ENCODE results near the gene IP6K3.

Gene IP6K3

GRCh38 chr6:33761922-33762629 is 15.4 kb upstream of the IP6K3 start:
- peak; percentile 95 for FAIRE-seq

DNA sequence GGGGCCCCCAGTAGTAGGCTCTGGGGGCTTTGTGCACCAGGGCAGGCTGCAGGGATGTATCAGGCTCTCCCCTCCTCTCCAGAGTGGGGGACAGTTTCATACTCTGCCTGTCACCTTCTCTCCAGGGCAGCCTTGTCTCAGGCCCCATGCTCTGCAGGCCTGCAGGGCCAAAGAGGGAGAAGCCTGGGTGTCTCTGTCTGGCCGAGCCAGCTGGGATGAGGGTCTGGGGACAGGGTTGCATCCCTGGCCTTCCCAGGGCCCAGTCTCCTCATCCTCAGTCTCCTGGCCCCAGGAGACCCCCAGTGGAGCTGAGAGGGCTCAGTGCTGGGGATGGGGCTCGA is 14.8 kb upstream of the IP6K3 start:
- DNase-seq (ENCODE audit: insufficient read length, low spot score), result no peak
- FAIRE-seq, result no peak

More at GRCh38 chr6:33761922-33762629, 15.4 kb upstream of the IP6K3 start:
- DNase-seq (ENCODE audit: insufficient read length, low spot score), result peak; percentile 70

DNA sequence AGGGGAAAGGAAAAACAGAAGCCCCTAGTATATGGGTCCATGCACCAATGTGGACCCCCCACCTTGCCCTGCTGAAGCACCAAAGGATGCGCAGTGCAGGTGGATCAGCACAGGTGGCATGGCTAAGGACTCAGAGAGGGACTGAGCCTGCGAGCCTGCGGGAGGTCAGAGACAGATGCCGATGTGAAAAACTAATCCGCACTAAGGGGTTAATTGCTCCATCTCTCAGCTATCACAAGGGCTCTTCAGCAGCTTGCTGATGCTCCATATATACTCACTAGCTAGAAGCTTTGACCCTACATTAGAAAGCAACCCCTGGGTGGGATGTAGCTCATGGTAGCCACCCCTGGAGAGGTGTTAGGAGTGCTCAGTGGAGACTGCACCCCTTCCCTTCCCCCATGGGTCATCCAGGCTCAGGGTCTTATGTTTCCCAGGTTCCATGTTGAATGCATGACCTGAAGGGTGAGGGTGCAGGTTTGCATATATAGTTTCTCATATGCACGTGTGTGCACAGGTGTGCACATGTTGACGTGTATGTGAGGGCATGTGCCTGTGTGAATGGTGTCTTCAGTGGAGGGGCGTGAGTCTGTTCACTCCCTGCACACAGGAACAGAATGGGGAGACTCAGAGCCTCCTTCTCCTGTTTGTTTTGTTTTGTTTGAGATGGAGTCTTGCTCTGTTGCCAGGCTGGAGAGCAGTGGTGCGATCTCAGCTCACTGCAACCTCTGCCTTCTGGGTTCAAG is 13.4 kb upstream of the IP6K3 start:
- DNase-seq (ENCODE audit: insufficient read length, low spot score), result no peak
- FAIRE-seq, result no peak

DNA sequence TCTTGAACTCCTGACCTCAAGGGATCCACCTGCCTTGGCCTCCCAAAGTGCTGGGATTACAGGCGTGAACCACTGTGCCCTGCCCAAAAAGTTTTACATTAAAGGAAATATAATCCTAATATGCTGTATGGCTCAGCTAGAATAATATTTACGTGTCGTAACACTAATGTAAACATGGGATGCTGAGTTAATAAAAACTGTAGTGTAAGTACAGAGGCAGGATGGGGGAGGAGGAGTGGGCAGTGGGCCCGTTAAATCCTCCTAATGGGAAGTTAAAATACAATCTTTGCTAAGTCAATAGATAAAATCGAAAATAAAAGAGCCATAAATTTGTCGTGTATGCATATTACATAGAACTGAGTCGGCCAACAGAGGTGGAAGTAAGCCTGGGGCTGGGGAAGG is 12.1 kb upstream of the IP6K3 start:
- DNase-seq (ENCODE audit: insufficient read length, low spot score), result no peak
- FAIRE-seq, result no peak

- no peak for DNase-seq (ENCODE audit: insufficient read length, low spot score)
- no peak for FAIRE-seq
These were observed 11.2 kb upstream of the IP6K3 start for GRCh38 chr6:33757906-33758305.

DNA sequence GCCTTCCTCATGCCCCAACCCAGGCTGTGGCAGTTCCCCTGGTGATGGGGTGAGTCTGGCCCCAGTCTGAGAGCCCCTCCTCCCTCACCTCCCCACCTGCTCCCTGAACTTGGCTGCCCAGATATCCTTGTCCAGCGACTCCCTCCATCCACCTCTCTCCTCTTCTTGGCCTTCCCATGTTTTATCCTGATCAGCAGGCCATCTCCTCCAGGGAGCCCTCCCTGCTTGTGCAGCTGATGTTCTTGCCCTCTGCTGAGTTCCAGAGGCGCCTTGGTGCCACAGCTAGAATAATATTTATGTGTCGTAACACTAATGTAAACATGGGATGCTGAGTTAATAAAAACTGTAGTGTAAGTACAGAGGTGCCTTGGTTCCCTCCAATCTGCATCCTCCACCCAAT is 10.4 kb upstream of the IP6K3 start:
- FAIRE-seq, result no peak
- no peak for DNase-seq (ENCODE audit: insufficient read length, low spot score)

DNA sequence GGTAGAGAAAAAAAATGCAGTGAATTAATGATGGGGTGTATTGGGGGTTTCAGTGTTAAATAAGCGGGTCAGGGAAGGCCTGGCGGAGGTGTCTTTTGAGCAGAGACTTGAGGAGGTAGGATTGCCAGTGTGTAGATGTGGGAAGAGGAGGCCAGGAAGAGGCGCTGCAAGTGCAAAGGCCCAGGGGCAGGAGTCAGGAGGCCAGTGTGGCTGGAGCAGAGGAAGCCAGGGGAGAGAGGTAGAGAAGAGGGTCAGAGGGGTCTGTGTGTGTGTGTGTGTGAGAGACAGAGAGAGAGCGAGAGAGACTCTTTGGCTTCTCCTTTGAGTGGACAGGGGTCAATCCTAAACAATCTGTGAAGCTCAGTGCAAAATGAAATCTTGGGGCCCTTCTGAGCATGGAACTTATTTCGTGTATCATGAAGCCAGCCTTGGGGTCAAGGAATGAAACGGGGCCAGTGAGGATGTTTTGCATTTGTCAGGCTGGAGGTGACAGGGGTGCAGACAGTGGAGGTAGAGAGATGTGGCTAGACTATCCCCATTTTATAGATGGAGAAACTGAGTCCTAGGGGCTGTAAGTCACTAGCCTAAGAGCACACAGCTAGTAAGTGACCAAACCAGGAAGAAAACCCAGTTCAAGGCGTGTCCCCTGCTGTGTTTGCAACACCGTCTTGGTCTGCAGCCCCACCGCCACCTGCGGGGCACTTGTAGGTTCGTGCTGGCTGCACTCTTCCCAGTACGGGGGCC is 9.7 kb upstream of the IP6K3 start:
- FAIRE-seq, result peak; percentile 57
- no peak for DNase-seq (ENCODE audit: insufficient read length, low spot score)

DNA sequence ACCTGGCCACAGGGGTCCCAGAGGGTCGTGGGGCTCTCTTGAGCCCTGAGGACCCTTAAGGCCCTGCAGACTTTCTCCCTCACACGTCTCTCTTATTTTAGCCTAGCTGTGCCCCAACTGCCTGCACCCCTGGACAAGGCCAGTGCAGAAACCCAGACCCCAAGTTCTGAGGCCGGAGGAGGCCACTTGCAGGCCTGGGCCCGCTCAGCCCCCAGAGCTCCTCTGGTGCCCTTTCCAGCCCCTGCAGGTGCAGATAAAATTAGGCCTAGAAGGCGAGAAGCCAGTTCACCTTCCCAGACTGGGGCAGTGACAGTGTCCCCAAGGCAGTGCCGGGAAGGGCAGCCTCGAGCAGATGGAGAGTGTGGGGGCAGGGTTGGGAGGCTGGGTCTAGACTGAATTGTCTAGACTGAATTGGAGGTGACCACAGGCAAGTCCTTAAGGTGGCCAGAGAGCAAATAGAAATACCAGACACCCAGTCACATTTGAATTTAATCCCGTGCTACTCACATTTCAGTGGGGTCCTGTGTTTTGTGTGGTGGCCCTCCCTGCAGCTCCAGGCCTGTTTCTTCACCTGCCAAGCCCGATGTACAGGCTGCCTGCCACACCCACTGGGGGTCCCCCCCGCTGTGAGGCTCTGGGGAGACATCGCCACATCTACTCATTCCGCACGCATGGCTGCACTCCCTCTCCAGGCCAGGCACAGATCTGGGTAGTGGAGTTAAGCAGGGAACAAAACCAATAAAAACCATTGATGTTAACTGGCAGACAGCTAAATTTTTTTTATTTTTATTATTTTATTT is 8.6 kb upstream of the IP6K3 start:
- no peak for DNase-seq (ENCODE audit: insufficient read length, low spot score)
- FAIRE-seq, result no peak

DNA sequence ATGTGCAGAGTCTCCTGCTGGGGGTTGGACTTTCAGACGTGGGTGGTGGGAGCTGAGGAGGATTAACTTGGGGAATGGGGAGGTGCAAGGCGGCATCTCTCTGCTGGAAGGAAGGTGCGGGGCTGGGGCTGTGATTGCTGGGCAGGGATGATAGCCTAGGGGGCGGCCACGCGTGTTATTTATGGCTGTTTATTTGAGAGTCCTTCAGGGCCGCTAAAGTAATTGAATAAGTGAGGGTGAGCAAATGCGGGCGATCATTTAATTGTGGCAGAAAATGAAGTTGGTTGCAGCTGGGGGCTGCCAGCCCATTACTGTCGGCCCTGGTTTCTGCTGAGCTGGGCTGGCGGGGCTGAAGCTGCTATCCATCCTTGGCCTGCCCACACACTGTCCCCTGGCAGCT is 7.5 kb upstream of the IP6K3 start:
- no peak for FAIRE-seq
- DNase-seq (ENCODE audit: insufficient read length, low spot score), result no peak

DNA sequence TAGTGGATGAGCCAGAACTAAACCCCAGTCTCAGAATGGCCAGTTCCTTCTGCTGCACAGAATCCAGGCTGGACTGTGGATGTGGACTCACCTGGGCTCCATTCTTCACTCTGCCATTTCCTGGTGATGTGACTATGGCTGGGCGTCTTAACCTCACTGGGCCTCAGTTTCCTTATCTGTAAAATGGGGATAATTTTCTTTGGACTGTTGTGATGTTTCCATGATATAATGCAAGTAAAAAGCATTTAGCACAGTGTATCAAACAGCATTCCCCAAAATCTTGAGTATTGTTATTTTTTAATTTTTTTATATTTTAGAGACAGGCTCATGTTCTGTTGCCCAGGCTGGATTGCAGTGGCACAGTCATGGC is 5.9 kb upstream of the IP6K3 start:
- FAIRE-seq, result no peak

DNA sequence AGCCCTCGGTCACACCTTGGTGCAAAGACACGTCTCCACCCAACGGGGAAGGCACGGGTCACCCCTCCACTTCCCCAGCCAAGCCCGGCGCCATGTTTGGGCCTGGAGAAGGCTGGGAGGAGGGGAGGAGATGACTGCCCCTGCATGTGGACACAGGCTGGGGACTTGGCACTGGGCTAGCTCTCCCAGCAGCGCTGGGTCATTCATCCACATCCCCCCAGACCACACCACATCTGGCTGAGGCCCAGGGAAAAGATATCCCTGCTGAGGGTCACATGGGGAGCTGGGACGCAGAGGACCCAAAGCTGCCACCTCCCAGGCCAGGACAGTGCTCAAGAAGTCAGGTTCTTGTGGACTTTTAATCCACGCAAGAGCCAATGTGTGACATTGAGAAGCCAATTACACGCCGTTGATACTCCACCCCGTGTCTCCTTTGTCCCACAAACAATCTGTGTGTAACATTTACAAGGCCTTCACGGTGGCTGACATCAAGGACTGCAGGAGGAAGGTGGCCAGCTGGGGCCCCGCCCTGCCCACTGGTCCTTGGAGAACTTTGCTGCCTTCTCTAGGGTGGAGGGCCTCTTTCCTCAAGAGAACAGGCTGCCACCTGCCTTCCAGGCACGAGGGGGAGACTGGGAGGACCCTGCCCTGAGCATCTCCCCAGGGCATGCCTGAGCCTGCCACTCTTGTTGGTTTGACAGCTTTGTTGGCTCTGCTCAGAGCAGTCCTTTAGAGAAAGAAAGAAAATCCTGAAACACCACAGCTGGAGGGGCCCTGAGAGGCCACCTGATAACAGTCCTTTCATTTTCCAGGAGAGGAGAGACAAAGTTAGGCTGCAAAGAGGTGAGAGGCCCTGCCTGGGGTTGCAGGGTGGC is 5.3 kb upstream of the IP6K3 start:
- DNase-seq (ENCODE audit: insufficient read length, low spot score) (peak; percentile 50), FAIRE-seq (peak; percentile 76)

More for the DNA sequence above, 5.9 kb upstream of the IP6K3 start:
- no peak for DNase-seq (ENCODE audit: insufficient read length, low spot score)

DNA sequence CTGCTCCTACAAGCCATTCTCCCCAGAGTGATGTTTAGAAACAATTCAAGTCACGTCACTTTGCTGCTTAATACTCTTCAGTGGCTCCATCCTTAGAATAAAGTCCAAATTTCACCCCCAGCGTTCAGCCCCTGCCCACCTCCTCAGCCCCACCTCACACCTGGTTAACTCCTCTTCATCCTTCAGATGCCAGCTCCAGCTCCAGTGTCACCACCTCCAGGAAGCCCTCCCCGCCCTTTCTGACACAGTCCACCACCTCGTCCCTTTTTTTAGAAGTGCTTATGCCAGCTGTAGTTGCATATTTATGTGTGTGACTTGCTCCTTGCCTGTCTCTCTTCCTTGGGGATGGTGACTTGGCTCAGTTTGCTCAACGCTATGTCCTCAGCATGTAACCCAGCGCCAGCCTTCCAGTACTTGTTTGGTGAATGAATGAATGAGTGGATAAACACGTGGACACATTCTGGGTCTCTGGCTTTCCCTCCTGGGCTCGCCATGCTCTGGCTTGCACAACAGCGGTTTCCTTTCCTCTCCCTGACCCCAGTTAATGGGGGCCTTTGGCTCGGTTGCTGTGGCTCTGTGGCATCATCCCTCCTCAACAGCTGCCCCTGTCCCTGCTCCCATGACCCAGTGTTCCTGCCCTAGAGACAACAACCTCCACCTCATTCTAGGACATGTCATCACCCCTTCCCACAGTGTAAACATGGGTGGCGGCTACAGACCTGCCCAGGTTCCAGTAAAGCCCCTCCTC is 3.7 kb upstream of the IP6K3 start:
- peak; percentile 55 for FAIRE-seq

GRCh38 chr6:33749401-33749800 is 2.7 kb upstream of the IP6K3 start:
- FAIRE-seq (no peak), DNase-seq (ENCODE audit: insufficient read length, low spot score) (no peak)

More for the DNA sequence above, 3.7 kb upstream of the IP6K3 start:
- no peak for DNase-seq (ENCODE audit: insufficient read length, low spot score)

GRCh38 chr6:33748841-33749240 is 2.1 kb upstream of the IP6K3 start:
- FAIRE-seq, result no peak
- DNase-seq (ENCODE audit: insufficient read length, low spot score), result no peak

- DNase-seq (ENCODE audit: insufficient read length, low spot score) (no peak), FAIRE-seq (no peak)
These were observed 1.1 kb upstream of the IP6K3 start for GRCh38 chr6:33747823-33748222.

GRCh38 chr6:33746036-33746600 is 587 bp downstream of the IP6K3 start:
- peak; percentile 93 for FAIRE-seq
- DNase-seq (ENCODE audit: insufficient read length, low spot score), result peak; percentile 67

DNA sequence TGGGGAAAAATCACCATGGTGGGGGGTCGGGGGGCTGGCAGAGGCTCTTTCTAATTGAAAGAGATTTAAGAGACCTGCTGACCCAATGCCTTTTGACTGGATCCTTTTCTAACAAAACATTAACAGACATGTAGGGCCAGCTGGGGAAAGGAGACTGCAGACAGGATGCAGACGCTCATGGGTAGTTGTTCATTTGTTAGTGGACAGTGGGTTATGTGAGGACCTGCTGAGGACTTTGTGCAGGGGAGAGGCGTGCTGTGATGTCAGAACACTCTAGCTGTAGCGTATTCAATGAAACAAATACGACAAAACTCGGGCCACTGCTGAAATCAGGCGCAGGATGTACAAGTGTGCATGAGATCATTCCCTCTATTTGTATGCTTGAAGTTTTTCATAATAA is 1.2 kb downstream of the IP6K3 start:
- no peak for DNase-seq (ENCODE audit: insufficient read length, low spot score)
- no peak for FAIRE-seq

GRCh38 chr6:33744895-33745546 is 1.7 kb downstream of the IP6K3 start:
- no peak for DNase-seq (ENCODE audit: insufficient read length, low spot score)
- no peak for FAIRE-seq

Data from HTR-8/SVneo (cell line).